GM21528 (cell line): Measurements from ENCODE around the gene ANO10.
"Not testable (repeated sequence)": the region's sequence is repeated elsewhere in the genome, so short reads cannot be mapped to it uniquely, and the experiment has no call there.

Experiments
- ATAC-seq: cut with Tn5 transposase; IDR thresholded peaks from one replicate; pipeline ENCODE4 v1.9.1; 2021; ENCODE audit warnings: mild to moderate bottlenecking, moderate library complexity; ENCODE audit not compliant: unreplicated experiment, low FRiP score

Gene ANO10

GRCh38 chr3:43525941-43526607 is 95.7 kb downstream of the ANO10 start:
- no peak for ATAC-seq

- ATAC-seq, result no peak
Measured at GRCh38 chr3:43525386-43525785, 96.4 kb downstream of the ANO10 start.

GRCh38 chr3:43523454-43524053 is 98.3 kb downstream of the ANO10 start:
- ATAC-seq, result peak; percentile 78

- ATAC-seq, result no peak
Measured at GRCh38 chr3:43522727-43523362, 99.0 kb downstream of the ANO10 start.

GRCh38 chr3:43521941-43522340 is 99.9 kb downstream of the ANO10 start:
- no peak for ATAC-seq

- not testable (repeated sequence) for ATAC-seq
Measured at GRCh38 chr3:43518515-43518914, 103.3 kb downstream of the ANO10 start.

GRCh38 chr3:43515970-43516635 is 105.7 kb downstream of the ANO10 start:
- no peak for ATAC-seq

- ATAC-seq, result no peak
Measured at GRCh38 chr3:43515208-43515917, 106.4 kb downstream of the ANO10 start.

GRCh38 chr3:43512754-43513404 is 108.9 kb downstream of the ANO10 start:
- ATAC-seq, result no peak

GRCh38 chr3:43506644-43507043 is 115.2 kb downstream of the ANO10 start:
- ATAC-seq, result no peak

GRCh38 chr3:43505351-43505750 is 116.5 kb downstream of the ANO10 start:
- no peak for ATAC-seq

GRCh38 chr3:43503067-43503728 is 118.6 kb downstream of the ANO10 start:
- no peak for ATAC-seq

- ATAC-seq, result no peak
Measured at GRCh38 chr3:43499256-43499655, 122.6 kb downstream of the ANO10 start.

GRCh38 chr3:43497905-43498365 is 123.9 kb downstream of the ANO10 start:
- no peak for ATAC-seq

GRCh38 chr3:43497422-43497821 is 124.4 kb downstream of the ANO10 start:
- no peak for ATAC-seq

- no peak for ATAC-seq
Measured at GRCh38 chr3:43496740-43497375, 125.0 kb downstream of the ANO10 start.

GRCh38 chr3:43492932-43493331 is 128.9 kb downstream of the ANO10 start:
- not testable (repeated sequence) for ATAC-seq

GRCh38 chr3:43491807-43492206 is 130.0 kb downstream of the ANO10 start:
- ATAC-seq, result not testable (repeated sequence)

- no peak for ATAC-seq
Measured at GRCh38 chr3:43490640-43491185, 131.1 kb downstream of the ANO10 start.
